OCI-LY1 (cell line): ENCODE results near the gene RASD1.

ENCODE experiments used
- CTCF ChIP-seq: fragments of 200-600 bp; sonication (generic), shearing (Covaris generic); IDR thresholded peaks from 2 replicates; pipeline ENCODE4 v1.5.1; 2017; ENCODE audit warnings: mild to moderate bottlenecking, antibody characterized with exemption, low read length, moderate library complexity, mixed read lengths
- EZH2 ChIP-seq: fragments of 200-600 bp; sonication (generic), shearing (Covaris generic); IDR thresholded peaks from 2 replicates; pipeline ENCODE4 v1.8.0; 2017; ENCODE audit warnings: borderline replicate concordance, mixed run types, mild to moderate bottlenecking, antibody characterized with exemption, low read length, moderate library complexity, mixed read lengths

GRCh38 chr17:17457680-17458079, 38.5 kb downstream of the RASD1 start:
- TF ChIP-seq EZH2 = no peak
- TF ChIP-seq CTCF = no peak
